MCF 10A (cell line): ENCODE results near the gene PALD1. TPM values are rescaled to one million over a fixed set of nuclear protein-coding genes. Genes with fewer than 3 reads are reported as not detected.

Source experiments
- BruUV-seq: library from RNA; stranded (reverse); fragments of 400-500 nt; replicated peaks from 2 replicates; lab custom pipeline; 2021; lab: Mats Ljungman, UMichigan
- CTCF ChIA-PET: fragments of 300-600 bp; sonication (Branson Sonifier 250); formaldehyde crosslinking; extraction: SDS; loops from one replicate; lab custom pipeline; 2021; ENCODE audit warnings: antibody characterized with exemption, inconsistent platforms; lab: Yijun Ruan, JAX
- POLR2A ChIA-PET: fragments of 300-600, 350-650 bp; sonication (Branson Sonifier 250); formaldehyde crosslinking; extraction: SDS; loops from one replicate; lab custom pipeline; 2020; ENCODE audit warnings: antibody characterized with exemption, inconsistent platforms; lab: Yijun Ruan, JAX
- DNase-seq: peaks from one replicate; pipeline ENCODE4 v3.0.0-alpha.2; 2018; ENCODE audit not compliant: unreplicated experiment
- H3K27ac Mint-ChIP-seq: one replicate; pipeline ENCODE4 v1.8.0; 2022; ENCODE audit warnings: mild to moderate bottlenecking, low read depth, mixed read lengths; ENCODE audit not compliant: unreplicated experiment
- H3K27me3 Mint-ChIP-seq: one replicate; pipeline ENCODE4 v1.8.0; 2022; ENCODE audit warnings: mixed read lengths; ENCODE audit not compliant: insufficient read depth, unreplicated experiment
- H3K36me3 Mint-ChIP-seq: one replicate; pipeline ENCODE4 v1.8.0; 2022; ENCODE audit warnings: mild to moderate bottlenecking, moderate library complexity, mixed read lengths; ENCODE audit not compliant: insufficient read depth, unreplicated experiment
- H3K4me1 Mint-ChIP-seq: one replicate; pipeline ENCODE4 v1.8.0; 2022; ENCODE audit warnings: mixed read lengths; ENCODE audit not compliant: insufficient read depth, unreplicated experiment
- H3K4me3 Mint-ChIP-seq: one replicate; pipeline ENCODE4 v1.8.0; 2022; ENCODE audit warnings: mild to moderate bottlenecking, moderate library complexity, mixed read lengths; ENCODE audit not compliant: unreplicated experiment
- H3K9me3 Mint-ChIP-seq: one replicate; pipeline ENCODE4 v1.8.0; 2022; ENCODE audit warnings: mixed read lengths; ENCODE audit not compliant: unreplicated experiment
- intact Hi-C: fragments of 100-400 bp; cut with micrococcal nuclease; formaldehyde crosslinking; loops from 2 replicates; pipeline ENCODE4 v1.14.1; 2022
- total RNA-seq: library from RNA; stranded (reverse); gene quantifications from 2 replicates; pipeline ENCODE4 v1.2.3, GENCODE V29; 2022
- TF ChIP-seq, protein P1 (sequence below): fragments of 200-600 bp; IDR thresholded peaks from one replicate; pipeline ENCODE4 v1.8.0; 2022; ENCODE audit warnings: antibody characterized with exemption, mild to moderate bottlenecking; ENCODE audit not compliant: unreplicated experiment

The PALD1 gene
- total RNA-seq, 1 experiment from 2014 or later: 0.12 TPM

DNA sequence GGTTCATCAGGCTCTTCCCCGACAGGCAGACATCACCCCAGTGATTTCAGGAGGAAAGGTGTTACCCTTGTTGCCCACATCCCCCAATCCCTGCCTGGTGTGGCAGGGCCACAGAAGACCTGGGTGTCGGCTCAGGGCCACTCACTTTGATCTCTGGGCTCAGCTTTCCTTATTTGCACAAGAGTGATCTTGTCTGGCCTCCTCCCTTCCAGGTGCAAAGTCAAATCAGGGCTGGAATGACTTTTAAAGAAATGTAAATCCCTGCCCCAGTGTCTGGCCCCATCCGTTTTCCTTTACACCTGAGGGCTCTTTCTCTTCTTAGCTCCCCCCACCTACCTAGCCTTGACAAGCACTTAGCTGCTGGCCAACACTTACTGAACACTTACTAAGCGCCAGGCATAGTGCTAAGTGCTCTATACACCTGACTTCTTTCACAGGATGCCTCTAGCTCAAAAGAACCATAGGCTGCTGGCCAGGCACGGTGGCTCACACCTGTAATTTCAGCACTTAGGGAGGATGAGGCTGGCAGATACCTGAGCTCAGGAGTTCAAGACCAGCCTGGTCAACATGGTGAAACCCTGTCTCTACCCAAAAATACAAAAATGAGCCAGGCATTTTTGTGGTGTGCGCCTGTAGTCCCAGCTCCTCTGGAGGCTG lies 36.1 kb upstream of the PALD1 start:
- Mint-ChIP-seq H3K4me3 (no peak overlapping the region), H3K4me1 (no peaks in the 10 kb centered on the region), H3K9me3 (no peaks in the 10 kb centered on the region), H3K27me3 (peaks cover 13% of the 10 kb centered on the region), H3K36me3 (no peaks in the 10 kb centered on the region), H3K27ac (no peak overlapping the region)
- intact Hi-C loops: no loop called here
- TF ChIP-seq, protein P1, sequence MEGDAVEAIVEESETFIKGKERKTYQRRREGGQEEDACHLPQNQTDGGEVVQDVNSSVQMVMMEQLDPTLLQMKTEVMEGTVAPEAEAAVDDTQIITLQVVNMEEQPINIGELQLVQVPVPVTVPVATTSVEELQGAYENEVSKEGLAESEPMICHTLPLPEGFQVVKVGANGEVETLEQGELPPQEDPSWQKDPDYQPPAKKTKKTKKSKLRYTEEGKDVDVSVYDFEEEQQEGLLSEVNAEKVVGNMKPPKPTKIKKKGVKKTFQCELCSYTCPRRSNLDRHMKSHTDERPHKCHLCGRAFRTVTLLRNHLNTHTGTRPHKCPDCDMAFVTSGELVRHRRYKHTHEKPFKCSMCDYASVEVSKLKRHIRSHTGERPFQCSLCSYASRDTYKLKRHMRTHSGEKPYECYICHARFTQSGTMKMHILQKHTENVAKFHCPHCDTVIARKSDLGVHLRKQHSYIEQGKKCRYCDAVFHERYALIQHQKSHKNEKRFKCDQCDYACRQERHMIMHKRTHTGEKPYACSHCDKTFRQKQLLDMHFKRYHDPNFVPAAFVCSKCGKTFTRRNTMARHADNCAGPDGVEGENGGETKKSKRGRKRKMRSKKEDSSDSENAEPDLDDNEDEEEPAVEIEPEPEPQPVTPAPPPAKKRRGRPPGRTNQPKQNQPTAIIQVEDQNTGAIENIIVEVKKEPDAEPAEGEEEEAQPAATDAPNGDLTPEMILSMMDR: no peak
- POLR2A ChIA-PET: interaction anchor here (0.7 to 0.9 kb wide), 2 partner anchors 13 to 482 kb away, joined by 3 to 4 read pairs; no protein-coding TSS in a partner anchor
- no peak for DNase-seq
- CTCF ChIA-PET: interaction anchor here (0.6 kb wide), 1 partner anchor 12 kb away, joined by 3 read pairs; no protein-coding TSS in a partner anchor
- BruUV-seq: no TSS peak

DNA sequence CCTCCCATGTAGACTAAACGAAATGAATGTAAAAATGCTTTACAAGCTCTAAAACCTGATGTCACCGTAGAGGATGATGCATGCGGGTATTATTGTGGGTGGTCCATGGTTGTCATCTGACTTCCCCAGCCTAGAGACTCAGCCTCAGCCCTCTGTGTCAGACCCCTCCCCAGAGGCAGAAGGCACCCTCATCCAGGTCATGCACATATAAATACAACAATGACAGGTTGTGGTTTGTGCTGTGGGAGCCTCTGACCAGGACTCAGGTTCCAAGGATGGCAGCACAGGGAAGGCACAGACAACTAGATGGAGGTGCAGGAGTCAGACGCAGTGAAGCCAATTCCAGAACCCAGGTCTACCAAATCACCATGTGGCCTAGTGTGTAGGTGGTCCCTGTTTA lies 33.8 kb upstream of the PALD1 start:
- CTCF ChIA-PET: interaction anchor here (1.5 to 1.7 kb wide), 2 partner anchors 10 to 56 kb away, joined by 3 read pairs; no protein-coding TSS in a partner anchor
- peaks cover 13% of the 10 kb centered on the region for H3K27me3 Mint-ChIP-seq
- no peak overlapping the region for H3K4me3 Mint-ChIP-seq
- TF ChIP-seq, protein P1: no peak
- no peaks in the 10 kb centered on the region for H3K36me3 Mint-ChIP-seq
- no TSS peak for BruUV-seq
- H3K27ac Mint-ChIP-seq: no peak overlapping the region
- no peaks in the 10 kb centered on the region for H3K4me1 Mint-ChIP-seq
- POLR2A ChIA-PET: no interaction called here
- intact Hi-C loops: no loop called here
- no peaks in the 10 kb centered on the region for H3K9me3 Mint-ChIP-seq
- no peak for DNase-seq

DNA sequence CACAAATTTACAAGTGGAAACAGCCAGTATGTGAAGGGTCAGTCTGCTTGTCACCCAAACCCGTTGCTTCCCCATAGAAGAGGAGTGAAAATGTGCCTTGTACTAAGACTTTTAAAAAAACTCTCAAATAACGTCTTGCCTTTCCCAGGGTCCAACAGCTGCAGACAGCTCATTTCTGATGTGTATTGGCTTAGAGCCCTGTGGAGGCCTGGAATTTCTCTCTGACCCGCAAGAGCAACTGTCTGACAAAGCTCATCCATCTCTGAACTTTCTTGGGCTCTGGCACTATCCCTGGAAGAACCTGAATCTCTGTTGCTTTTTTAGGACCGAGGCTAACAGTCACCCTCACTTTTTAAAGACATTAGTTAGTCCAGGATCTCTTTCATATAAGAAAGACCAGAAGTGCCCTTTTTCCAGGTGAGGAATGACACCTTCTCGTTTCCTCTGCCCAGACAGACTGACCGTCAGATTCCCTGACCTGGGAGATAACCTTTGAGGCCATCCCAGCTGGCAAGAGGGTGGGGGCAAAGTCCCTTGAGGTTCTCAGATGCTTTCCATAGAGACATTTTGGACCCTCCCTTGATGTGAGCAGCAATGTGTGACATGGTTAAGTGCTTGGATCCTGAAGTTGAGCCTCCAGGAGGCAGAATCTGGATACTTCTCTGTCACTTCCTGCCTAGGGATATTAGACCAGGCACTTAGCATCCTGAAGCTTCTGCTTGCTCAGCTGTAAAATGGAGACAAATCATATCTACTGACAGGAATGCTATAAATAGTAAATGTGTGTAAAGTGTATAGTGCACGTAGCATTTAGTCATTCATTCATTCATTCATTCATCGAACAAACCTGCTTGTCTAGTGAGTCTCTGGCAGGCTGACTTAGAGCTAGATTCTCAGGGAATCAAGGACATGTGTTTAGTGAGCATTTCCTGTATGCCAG lies 32.6 kb upstream of the PALD1 start:
- Mint-ChIP-seq H3K4me1 (no peaks in the 10 kb centered on the region), H3K27me3 (peaks cover 5% of the 10 kb centered on the region), H3K36me3 (no peaks in the 10 kb centered on the region), H3K4me3 (no peak overlapping the region), H3K27ac (no peak overlapping the region), H3K9me3 (no peaks in the 10 kb centered on the region)
- TF ChIP-seq, protein P1: no peak
- intact Hi-C loops: no loop called here
- no peak for DNase-seq
- BruUV-seq: no TSS peak
- POLR2A ChIA-PET: interaction anchor here (0.6 to 0.7 kb wide), 3 partner anchors 11 to 225 kb away, joined by 3 read pairs; no protein-coding TSS in a partner anchor
- CTCF ChIA-PET: interaction anchor here (0.6 to 1.8 kb wide), 4 partner anchors 16 to 57 kb away, joined by 3 to 7 read pairs (median 4); no protein-coding TSS in a partner anchor

DNA sequence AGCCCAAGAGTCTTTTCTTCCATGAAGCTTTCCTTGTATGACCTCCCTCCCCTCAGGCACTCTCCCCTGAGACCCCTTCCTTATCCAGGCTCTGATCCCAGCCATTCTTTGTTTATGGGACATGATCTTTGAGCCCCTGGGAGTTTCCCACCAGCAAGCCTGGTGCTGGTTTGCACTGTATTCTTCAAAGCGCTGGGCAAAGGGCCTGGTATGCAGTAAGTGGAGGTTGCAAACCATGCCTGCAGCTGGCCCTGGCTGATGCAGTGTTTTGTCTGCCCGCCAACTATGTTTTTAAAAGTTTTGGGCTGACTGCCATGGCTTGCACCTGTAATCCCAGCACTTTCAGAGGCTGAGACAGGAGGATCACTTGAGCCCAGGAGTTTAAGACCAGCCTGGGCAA lies 30.3 kb upstream of the PALD1 start:
- BruUV-seq: no TSS peak
- intact Hi-C loops: no loop called here
- ChIA-PET POLR2A (interaction anchor here (1.1 kb wide), 1 partner anchor 14 kb away, joined by 3 read pairs; no protein-coding TSS in a partner anchor), CTCF (interaction anchor here (0.6 to 1.2 kb wide), 3 partner anchors 16 to 102 kb away, joined by 3 to 5 read pairs (median 3); no protein-coding TSS in a partner anchor)
- TF ChIP-seq, protein P1: no peak
- no peaks in the 10 kb centered on the region for H3K4me1 Mint-ChIP-seq
- no peaks in the 10 kb centered on the region for H3K36me3 Mint-ChIP-seq
- DNase-seq: no peak
- no peak overlapping the region for H3K4me3 Mint-ChIP-seq
- H3K27ac Mint-ChIP-seq: no peak overlapping the region
- H3K27me3 Mint-ChIP-seq: no peaks in the 10 kb centered on the region
- H3K9me3 Mint-ChIP-seq: no peaks in the 10 kb centered on the region
